ACC112 (cell line): ENCODE results near the gene TLE5.
"Not testable (repeated sequence)": the region's sequence is repeated elsewhere in the genome, so short reads cannot be mapped to it uniquely, and the experiment has no call there.

Experiments used
- H2AFZ ChIP-seq: fragments of 200-600 bp; sonication (generic); one replicate; pipeline ENCODE4 v1.6.0; 2017; ENCODE audit warnings: antibody characterized with exemption, low read length; ENCODE audit not compliant: unreplicated experiment
- H3K27ac ChIP-seq: fragments of 200-600 bp; sonication (generic); 2 replicates; pipeline ENCODE4 v1.5.1; 2014; ENCODE audit warnings: low read depth, mild to moderate bottlenecking, antibody characterized with exemption, low read length, moderate library complexity
- H3K27me3 ChIP-seq: fragments of 200-600 bp; sonication (generic); 2 replicates; pipeline ENCODE4 v1.6.1; 2014; ENCODE audit warnings: mild to moderate bottlenecking, antibody characterized with exemption, low read length, moderate library complexity, mixed read lengths; ENCODE audit not compliant: insufficient read depth
- H3K36me3 ChIP-seq: fragments of 200-600 bp; sonication (generic); 2 replicates; pipeline ENCODE4 v1.6.1; 2016; ENCODE audit warnings: mild to moderate bottlenecking, antibody characterized with exemption, low read length, moderate library complexity, mixed read lengths; ENCODE audit not compliant: insufficient read depth
- H3K4me1 ChIP-seq: fragments of 200-600 bp; sonication (generic); one replicate; pipeline ENCODE4 v1.6.1; 2016; ENCODE audit warnings: low read length, mixed read lengths; ENCODE audit not compliant: insufficient read depth, unreplicated experiment, control insufficient read depth
- H3K4me3 ChIP-seq: fragments of 200-600 bp; sonication (generic); 2 replicates; pipeline ENCODE4 v1.5.1; 2014; ENCODE audit warnings: mild to moderate bottlenecking, low read depth, low read length
- H3K79me2 ChIP-seq: fragments of 200-600 bp; sonication (generic); one replicate; pipeline ENCODE4 v1.6.0; 2016; ENCODE audit warnings: low read length; ENCODE audit not compliant: control insufficient read depth, unreplicated experiment, insufficient read depth

Gene TLE5

GRCh38 chr19:3041761-3042620 is 20.3 kb downstream of the TLE5 start:
- no peak overlapping the region for H3K27ac ChIP-seq
- H3K79me2 ChIP-seq = no peaks in the 10 kb centered on the region
- H3K27me3 ChIP-seq = no peaks in the 10 kb centered on the region
- no peaks in the 10 kb centered on the region for H3K36me3 ChIP-seq
- H2AFZ ChIP-seq = no peak overlapping the region
- no peak overlapping the region for H3K4me3 ChIP-seq
- H3K4me1 ChIP-seq = no peaks in the 10 kb centered on the region

GRCh38 chr19:3041327-3041726 is 21.0 kb downstream of the TLE5 start:
- Histone ChIP-seq H3K4me1 (no peaks in the 10 kb centered on the region), H3K4me3 (no peak overlapping the region), H3K27ac (no peak overlapping the region), H2AFZ (no peak overlapping the region), H3K79me2 (no peaks in the 10 kb centered on the region), H3K27me3 (no peaks in the 10 kb centered on the region), H3K36me3 (no peaks in the 10 kb centered on the region)

- Histone ChIP-seq H3K4me3 (no peak overlapping the region), H2AFZ (no peak overlapping the region), H3K4me1 (peaks cover 4% of the 10 kb centered on the region), H3K36me3 (no peaks in the 10 kb centered on the region), H3K79me2 (no peaks in the 10 kb centered on the region), H3K27ac (no peak overlapping the region), H3K27me3 (no peaks in the 10 kb centered on the region)
Measured at GRCh38 chr19:3039641-3040077, 22.6 kb downstream of the TLE5 start.

- H3K79me2 ChIP-seq = no peaks in the 10 kb centered on the region
- peaks cover 4% of the 10 kb centered on the region for H3K4me1 ChIP-seq
- no peak overlapping the region for H2AFZ ChIP-seq
- H3K4me3 ChIP-seq = no peak overlapping the region
- no peaks in the 10 kb centered on the region for H3K27me3 ChIP-seq
- no peak overlapping the region for H3K27ac ChIP-seq
- no peaks in the 10 kb centered on the region for H3K36me3 ChIP-seq
Measured at GRCh38 chr19:3039125-3039524, 23.2 kb downstream of the TLE5 start.

- Histone ChIP-seq H3K4me1 (peaks cover 4% of the 10 kb centered on the region), H3K79me2 (no peaks in the 10 kb centered on the region), H3K4me3 (no peak overlapping the region), H3K27ac (no peak overlapping the region), H3K27me3 (no peaks in the 10 kb centered on the region), H3K36me3 (no peaks in the 10 kb centered on the region), H2AFZ (no peak overlapping the region)
Measured at GRCh38 chr19:3038214-3038613, 24.1 kb downstream of the TLE5 start.

GRCh38 chr19:3036977-3037544 is 25.2 kb downstream of the TLE5 start:
- not testable (repeated sequence) for H3K27ac ChIP-seq, H3K4me1 ChIP-seq, H3K79me2 ChIP-seq, H3K27me3 ChIP-seq, H2AFZ ChIP-seq, H3K36me3 ChIP-seq, H3K4me3 ChIP-seq

- Histone ChIP-seq H3K27me3 (no peaks in the 10 kb centered on the region), H3K4me1 (peaks cover 4% of the 10 kb centered on the region), H3K36me3 (no peaks in the 10 kb centered on the region), H3K27ac (peak overlapping the region; percentile 50), H2AFZ (peak overlapping the region; percentile 90), H3K4me3 (peak overlapping the region; percentile 78), H3K79me2 (no peaks in the 10 kb centered on the region)
Measured at GRCh38 chr19:3036119-3036976, 25.9 kb downstream of the TLE5 start.

- peak overlapping the region; percentile 78 for H3K4me3 ChIP-seq
- H3K36me3 ChIP-seq = no peaks in the 10 kb centered on the region
- H3K27me3 ChIP-seq = no peaks in the 10 kb centered on the region
- H3K27ac ChIP-seq = peak overlapping the region; percentile 50
- H3K4me1 ChIP-seq = peaks cover 4% of the 10 kb centered on the region
- peak overlapping the region; percentile 90 for H2AFZ ChIP-seq
- H3K79me2 ChIP-seq = no peaks in the 10 kb centered on the region
Measured at GRCh38 chr19:3035542-3036118, 26.7 kb downstream of the TLE5 start.

GRCh38 chr19:3034656-3035541 is 27.4 kb downstream of the TLE5 start:
- Histone ChIP-seq H3K79me2 (no peaks in the 10 kb centered on the region), H3K4me1 (peaks cover 4% of the 10 kb centered on the region), H3K36me3 (no peaks in the 10 kb centered on the region), H3K27ac (peak overlapping the region; percentile 35; the same call in 1 of the 2 replicates), H3K27me3 (peaks cover 6% of the 10 kb centered on the region; the same call in 1 of the 2 replicates), H3K4me3 (peak overlapping the region; percentile 78), H2AFZ (peak overlapping the region; percentile 47)

GRCh38 chr19:3034406-3034655 is 28.0 kb downstream of the TLE5 start:
- H3K4me3 ChIP-seq = no peak overlapping the region
- peaks cover 11% of the 10 kb centered on the region; the same call in 1 of the 2 replicates for H3K27me3 ChIP-seq
- no peak overlapping the region for H3K27ac ChIP-seq
- H2AFZ ChIP-seq = no peak overlapping the region
- no peaks in the 10 kb centered on the region for H3K36me3 ChIP-seq
- H3K79me2 ChIP-seq = no peaks in the 10 kb centered on the region
- peaks cover 4% of the 10 kb centered on the region for H3K4me1 ChIP-seq
